ENCODE data around the gene PNMT.

GRCh38 chr17:39650121-39650579, 18.1 kb upstream of the PNMT start:
- TF ChIP-seq RAD21 (IDR thresholded peaks at IDR 0.05; ENCODE audit: low read depth) (no peak), TEAD4 (IDR thresholded peaks at IDR 0.05) (no peak)
